Natural killer cell (primary cell): ENCODE measurements around the gene CCL20. TPM values are rescaled to one million over a fixed set of nuclear protein-coding genes. Genes with fewer than 3 reads are reported as not detected.

Source experiments
- ATAC-seq, 3 donors: fragments of 150-1000 bp in 2 of 3; fragments of 200-7000 bp in 1 of 3; cut with Tn5 transposase; 1 replicate in 1 of 3; 2 replicates in 2 of 3; pipeline ENCODE4 v1.10.0; 2021; ENCODE audit warnings: mild to moderate bottlenecking in 2 of 3, moderate library complexity in 2 of 3
- DNase-seq, 2 donors: peaks; one replicate each; pipeline versions ENCODE4 v3.0.0 to v3.0.0-alpha.2; 2013 to 2021; ENCODE audit warnings: mixed read lengths in 1 of 2
- H3K27ac ChIP-seq: one replicate; pipeline ENCODE4 v1.5.1; 2013; ENCODE audit warnings: mild to moderate bottlenecking, low read length
- H3K27me3 ChIP-seq: one replicate; pipeline ENCODE4 v1.6.1; 2013; ENCODE audit warnings: low read length; ENCODE audit not compliant: control insufficient read depth, insufficient read depth
- H3K36me3 ChIP-seq: one replicate; pipeline ENCODE4 v1.6.1; 2013; ENCODE audit warnings: low read length; ENCODE audit not compliant: control insufficient read depth, insufficient read depth
- H3K4me1 ChIP-seq: one replicate; pipeline ENCODE4 v1.6.1; 2013; ENCODE audit warnings: low read length; ENCODE audit not compliant: control insufficient read depth, insufficient read depth
- H3K4me3 ChIP-seq: one replicate; pipeline ENCODE4 v1.5.1; 2013; ENCODE audit warnings: low read length
- H3K9me3 ChIP-seq: one replicate; pipeline ENCODE4 v1.6.1; 2013; ENCODE audit warnings: low read length; ENCODE audit not compliant: control insufficient read depth, insufficient read depth
- H3K27ac Mint-ChIP-seq, 2 donors: one replicate each; pipeline ENCODE4 v1.8.0; 2022; ENCODE audit warnings: mild to moderate bottlenecking in 2 of 2, mixed read lengths in 2 of 2, moderate library complexity in 1 of 2
- H3K27me3 Mint-ChIP-seq, 2 donors: one replicate each; pipeline ENCODE4 v1.8.0; 2022; ENCODE audit warnings: low read depth in 2 of 2, mixed read lengths in 2 of 2
- H3K36me3 Mint-ChIP-seq: one replicate; pipeline ENCODE4 v1.8.0; 2022; ENCODE audit warnings: mixed read lengths
- H3K4me1 Mint-ChIP-seq, 2 donors: one replicate each; pipeline ENCODE4 v1.8.0; 2022; ENCODE audit warnings: mixed read lengths in 2 of 2
- H3K4me3 Mint-ChIP-seq: one replicate; pipeline ENCODE4 v1.8.0; 2022; ENCODE audit warnings: mild to moderate bottlenecking, moderate library complexity, mixed read lengths
- H3K9me3 Mint-ChIP-seq, 2 donors: one replicate each; pipeline ENCODE4 v1.8.0; 2022; ENCODE audit warnings: mixed read lengths in 2 of 2
- WGBS: methylation state at CpG from one replicate; pipeline ENCODE4 v1.1.7; 2013; ENCODE audit warnings: missing lambda C conversion rate; ENCODE audit not compliant: insufficient coverage; 5-methylcytosine and 5-hydroxymethylcytosine counted together
- intact Hi-C: fragments of 100-400 bp; cut with micrococcal nuclease; formaldehyde crosslinking; loops from one replicate; pipeline ENCODE4 v1.14.2; 2022
- total RNA-seq, 4 donors: library from RNA; stranded (reverse); fragments of 120-200 nt in 1 of 4; gene quantifications; one replicate each; pipeline versions ENCODE4 v1.2.3 to v1.2.4, GENCODE V29; 2013 to 2022
- TF ChIP-seq, protein P1 (sequence below): fragments of 200-600 bp; IDR thresholded peaks from one replicate; pipeline ENCODE4 v1.8.0; 2022; ENCODE audit warnings: antibody characterized with exemption

CCL20 gene
- total RNA-seq, 3 donors from 2014 or later (not counting 1 experiment from before 2014, with no cell fraction given), result 2.0 TPM; not detected in 2

DNA sequence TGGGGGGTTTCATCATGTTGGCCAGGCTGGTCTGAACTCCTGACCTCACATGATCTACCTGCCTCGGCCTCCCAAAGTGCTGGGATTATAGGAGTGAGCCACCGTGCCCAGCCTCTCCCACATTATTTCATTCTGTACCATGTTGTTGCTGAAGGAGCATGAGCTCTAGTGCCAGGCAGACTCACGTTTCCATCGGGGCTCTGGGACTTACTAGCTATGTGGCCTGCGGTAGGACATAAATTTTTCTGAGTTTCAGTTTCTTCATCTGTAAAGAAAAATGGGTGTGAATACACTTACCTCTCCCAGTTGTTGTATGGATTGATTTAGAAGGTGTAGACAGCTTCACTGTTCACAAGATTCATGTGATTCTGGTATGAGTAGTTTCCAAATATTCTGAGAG lies 30.8 kb upstream of the CCL20 start:
- WGBS, result 98% methylated on average over 5 of the region's 5 CpGs
- Histone ChIP-seq H3K36me3 (no peaks in the 10 kb centered on the region), H3K9me3 (no peaks in the 10 kb centered on the region), H3K27me3 (no peaks in the 10 kb centered on the region), H3K27ac (peak overlapping the region; percentile 43), H3K4me3 (no peak overlapping the region), H3K4me1 (peaks cover 11% of the 10 kb centered on the region)
- peaks cover 0 to 14% of the 10 kb centered on the region in 2 donors for H3K4me1 Mint-ChIP-seq
- peak overlapping the region; percentile 37 to 67 for H3K27ac Mint-ChIP-seq
- TF ChIP-seq, protein P1, sequence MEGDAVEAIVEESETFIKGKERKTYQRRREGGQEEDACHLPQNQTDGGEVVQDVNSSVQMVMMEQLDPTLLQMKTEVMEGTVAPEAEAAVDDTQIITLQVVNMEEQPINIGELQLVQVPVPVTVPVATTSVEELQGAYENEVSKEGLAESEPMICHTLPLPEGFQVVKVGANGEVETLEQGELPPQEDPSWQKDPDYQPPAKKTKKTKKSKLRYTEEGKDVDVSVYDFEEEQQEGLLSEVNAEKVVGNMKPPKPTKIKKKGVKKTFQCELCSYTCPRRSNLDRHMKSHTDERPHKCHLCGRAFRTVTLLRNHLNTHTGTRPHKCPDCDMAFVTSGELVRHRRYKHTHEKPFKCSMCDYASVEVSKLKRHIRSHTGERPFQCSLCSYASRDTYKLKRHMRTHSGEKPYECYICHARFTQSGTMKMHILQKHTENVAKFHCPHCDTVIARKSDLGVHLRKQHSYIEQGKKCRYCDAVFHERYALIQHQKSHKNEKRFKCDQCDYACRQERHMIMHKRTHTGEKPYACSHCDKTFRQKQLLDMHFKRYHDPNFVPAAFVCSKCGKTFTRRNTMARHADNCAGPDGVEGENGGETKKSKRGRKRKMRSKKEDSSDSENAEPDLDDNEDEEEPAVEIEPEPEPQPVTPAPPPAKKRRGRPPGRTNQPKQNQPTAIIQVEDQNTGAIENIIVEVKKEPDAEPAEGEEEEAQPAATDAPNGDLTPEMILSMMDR, result no peak
- H3K27me3 Mint-ChIP-seq, result peaks cover 3 to 6% of the 10 kb centered on the region in 2 donors
- ATAC-seq (no peak), DNase-seq (no peak)
- H3K36me3 Mint-ChIP-seq, result no peaks in the 10 kb centered on the region
- intact Hi-C loops, result no loop called here
- H3K4me3 Mint-ChIP-seq, result no peak overlapping the region
- H3K9me3 Mint-ChIP-seq, result no peaks in the 10 kb centered on the region

DNA sequence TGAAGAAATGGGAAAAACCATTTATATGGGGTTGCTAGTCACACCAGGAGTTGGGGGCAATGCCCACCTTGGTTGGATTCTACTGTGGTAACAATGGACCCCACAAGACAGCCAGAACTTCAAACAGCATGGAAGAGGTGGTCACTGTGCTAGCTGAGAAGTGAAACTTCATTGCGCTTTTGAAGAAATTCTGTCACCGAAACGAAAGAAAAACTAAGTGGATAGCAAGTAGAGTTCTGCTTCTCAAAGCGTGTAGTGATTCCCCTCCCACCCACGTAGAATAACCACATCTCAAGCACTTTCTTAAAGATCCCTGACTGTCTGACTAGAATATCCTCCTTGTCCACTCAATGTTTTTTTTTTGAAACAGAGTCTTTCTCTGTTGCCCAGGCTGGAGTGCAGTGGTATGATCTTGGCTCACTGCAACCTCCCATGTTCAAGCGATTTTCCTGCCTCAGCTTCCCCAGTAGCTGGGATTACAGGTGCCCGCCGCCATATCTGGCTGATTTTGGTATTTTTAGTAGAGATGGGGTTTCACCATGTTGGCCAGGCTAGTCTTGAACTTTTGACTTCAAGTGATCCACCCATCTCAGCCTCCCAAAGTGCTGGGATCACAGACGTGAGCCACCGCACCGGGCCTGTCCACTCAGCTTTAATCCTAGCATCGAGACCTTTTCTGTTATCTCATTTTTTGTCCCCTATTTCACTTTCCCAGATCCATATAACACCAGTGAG lies 30.1 kb upstream of the CCL20 start:
- Mint-ChIP-seq H3K4me3 (peak overlapping the region; percentile 51), H3K27me3 (peaks cover 3 to 13% of the 10 kb centered on the region in 2 donors), H3K4me1 (peaks cover 0 to 14% of the 10 kb centered on the region in 2 donors), H3K9me3 (no peaks in the 10 kb centered on the region), H3K27ac (peak overlapping the region in 1 of 2 donors; percentile 67), H3K36me3 (no peaks in the 10 kb centered on the region)
- Histone ChIP-seq H3K36me3 (no peaks in the 10 kb centered on the region), H3K9me3 (no peaks in the 10 kb centered on the region), H3K27me3 (no peaks in the 10 kb centered on the region), H3K4me3 (peak overlapping the region; percentile 6), H3K4me1 (peaks cover 11% of the 10 kb centered on the region), H3K27ac (peak overlapping the region; percentile 43)
- TF ChIP-seq, protein P1, result no peak
- DNase-seq (peak in 1 of 2 donors; percentile 62), ATAC-seq (peak; percentile 49 to 54 (median 52))
- intact Hi-C loops, result no loop called here
- 73% methylated on average over 12 of the region's 12 CpGs for WGBS

DNA sequence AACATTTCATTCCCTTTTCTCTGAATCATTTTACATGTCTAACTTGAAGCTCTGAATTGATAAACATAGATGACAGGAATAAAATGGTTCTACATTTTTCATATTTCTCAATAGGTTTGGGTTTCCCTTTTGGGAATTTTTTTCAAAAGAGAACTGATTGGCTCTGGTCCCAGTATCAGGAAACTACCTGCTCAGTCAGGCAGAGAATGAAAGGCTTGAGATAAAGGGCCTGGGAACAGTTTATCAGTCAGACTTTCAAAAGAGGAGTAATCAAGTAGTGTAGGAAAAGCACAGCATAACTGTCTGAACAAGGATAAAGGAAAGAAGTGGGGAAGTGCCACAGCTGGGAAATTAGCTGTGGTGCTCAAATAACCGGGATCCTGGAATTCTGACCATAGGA lies 28.3 kb upstream of the CCL20 start:
- peaks cover 11% of the 10 kb centered on the region for H3K4me1 ChIP-seq
- H3K9me3 ChIP-seq, result no peaks in the 10 kb centered on the region
- ATAC-seq (no peak), DNase-seq (no peak)
- Mint-ChIP-seq H3K27ac (no peak overlapping the region), H3K4me3 (no peak overlapping the region), H3K9me3 (peaks cover 0 to 2% of the 10 kb centered on the region in 2 donors), H3K36me3 (no peaks in the 10 kb centered on the region), H3K27me3 (peaks cover 6 to 14% of the 10 kb centered on the region in 2 donors), H3K4me1 (peaks cover 0 to 14% of the 10 kb centered on the region in 2 donors)
- TF ChIP-seq, protein P1, result no peak
- no peak overlapping the region for H3K4me3 ChIP-seq
- H3K36me3 ChIP-seq, result no peaks in the 10 kb centered on the region
- no peak overlapping the region for H3K27ac ChIP-seq
- 68% methylated on average over 1 of the region's 1 CpG for WGBS
- H3K27me3 ChIP-seq, result no peaks in the 10 kb centered on the region
- intact Hi-C loops, result no loop called here
